ENCODE measurements around the gene MBP.

Gene MBP

DNA sequence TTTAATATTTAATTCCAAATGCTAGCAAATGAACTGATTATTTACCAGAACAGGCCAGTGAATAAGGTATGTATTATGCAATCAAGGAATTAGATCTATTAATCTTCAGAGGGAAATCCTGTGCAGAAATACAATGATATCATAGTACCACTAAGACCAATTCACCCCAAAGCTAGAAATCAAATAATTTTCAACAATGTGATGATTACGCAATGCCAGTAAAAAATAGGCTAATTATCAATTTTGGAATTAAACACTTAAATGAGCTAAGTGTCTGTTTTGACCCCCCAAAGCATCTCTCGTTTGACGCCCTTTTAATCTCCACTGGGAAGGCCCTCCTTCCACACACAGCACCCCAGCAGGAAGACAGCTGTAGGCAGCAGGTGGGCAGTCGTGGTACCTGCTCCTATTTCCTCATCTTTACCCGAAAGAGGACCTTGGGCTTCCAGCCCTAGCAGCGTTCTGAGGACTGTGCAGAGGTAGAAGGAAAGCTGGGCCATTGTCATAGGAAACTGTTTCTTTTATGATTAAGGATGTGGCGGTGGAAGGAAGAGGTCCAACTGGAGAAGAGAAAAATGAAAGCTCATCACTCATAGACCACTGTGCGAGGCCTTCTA lies 84.7 kb downstream of the MBP start:
- no peak for DNase-seq (ENCODE audit: low spot score)

DNA sequence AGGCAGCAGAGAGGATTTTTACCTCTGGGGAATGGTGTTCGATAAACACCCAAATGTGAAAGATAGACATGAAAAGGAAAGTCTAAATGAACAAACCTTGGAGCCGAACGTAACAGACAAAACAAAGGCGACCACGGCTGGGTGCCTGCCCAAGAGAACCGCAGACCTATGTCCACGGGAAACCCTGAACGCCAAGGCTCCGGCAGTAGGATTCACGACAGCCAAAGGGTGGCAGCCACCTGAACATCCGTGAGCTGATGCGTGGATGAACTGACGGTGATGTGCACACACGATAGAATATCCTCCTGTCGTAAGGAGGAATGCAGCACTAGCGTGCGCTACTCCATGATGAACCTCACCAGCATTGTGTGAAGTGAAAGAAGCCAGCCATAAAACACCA lies 85.6 kb downstream of the MBP start:
- DNase-seq (ENCODE audit: low spot score), result no peak

DNA sequence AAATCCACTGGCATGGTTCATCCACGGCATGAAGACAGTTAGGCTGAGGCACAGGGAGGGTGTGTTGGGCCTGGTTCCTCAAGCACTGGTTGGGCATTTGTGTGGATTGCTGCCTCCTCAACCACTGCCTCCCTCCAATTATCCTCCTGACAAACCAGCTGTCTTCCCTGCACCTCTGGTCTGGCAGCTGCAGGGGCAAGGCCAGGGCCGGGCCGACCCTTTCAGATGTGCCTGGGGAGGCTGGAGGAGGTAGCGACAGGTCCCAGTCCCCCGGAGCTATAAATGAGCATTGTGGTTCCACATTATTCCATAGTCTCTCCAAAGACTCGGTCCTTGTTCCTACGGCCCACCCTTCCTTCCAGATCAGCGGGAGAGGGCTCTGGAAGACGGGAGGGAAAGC lies 86.2 kb downstream of the MBP start:
- DNase-seq (ENCODE audit: low spot score), result no peak

DNA sequence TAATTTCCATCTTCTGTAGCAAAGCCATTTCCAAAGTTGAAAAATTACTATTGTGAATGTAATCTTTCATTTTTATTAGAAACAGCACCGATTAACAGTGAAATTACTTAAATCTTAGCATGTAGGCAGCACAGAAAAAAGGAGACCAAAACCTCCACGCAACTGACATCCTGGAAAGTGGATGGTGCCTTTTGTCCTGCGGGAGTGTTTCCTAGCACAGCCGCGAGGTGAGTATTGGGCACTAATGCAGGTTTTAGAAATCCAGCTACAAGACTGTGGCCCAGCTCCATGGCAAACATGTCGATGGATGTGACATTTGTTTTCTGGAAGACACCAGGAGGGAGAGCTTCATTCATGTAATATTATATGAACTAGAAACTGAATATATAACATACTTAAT lies 86.9 kb downstream of the MBP start:
- DNase-seq (ENCODE audit: low spot score), result no peak

DNA sequence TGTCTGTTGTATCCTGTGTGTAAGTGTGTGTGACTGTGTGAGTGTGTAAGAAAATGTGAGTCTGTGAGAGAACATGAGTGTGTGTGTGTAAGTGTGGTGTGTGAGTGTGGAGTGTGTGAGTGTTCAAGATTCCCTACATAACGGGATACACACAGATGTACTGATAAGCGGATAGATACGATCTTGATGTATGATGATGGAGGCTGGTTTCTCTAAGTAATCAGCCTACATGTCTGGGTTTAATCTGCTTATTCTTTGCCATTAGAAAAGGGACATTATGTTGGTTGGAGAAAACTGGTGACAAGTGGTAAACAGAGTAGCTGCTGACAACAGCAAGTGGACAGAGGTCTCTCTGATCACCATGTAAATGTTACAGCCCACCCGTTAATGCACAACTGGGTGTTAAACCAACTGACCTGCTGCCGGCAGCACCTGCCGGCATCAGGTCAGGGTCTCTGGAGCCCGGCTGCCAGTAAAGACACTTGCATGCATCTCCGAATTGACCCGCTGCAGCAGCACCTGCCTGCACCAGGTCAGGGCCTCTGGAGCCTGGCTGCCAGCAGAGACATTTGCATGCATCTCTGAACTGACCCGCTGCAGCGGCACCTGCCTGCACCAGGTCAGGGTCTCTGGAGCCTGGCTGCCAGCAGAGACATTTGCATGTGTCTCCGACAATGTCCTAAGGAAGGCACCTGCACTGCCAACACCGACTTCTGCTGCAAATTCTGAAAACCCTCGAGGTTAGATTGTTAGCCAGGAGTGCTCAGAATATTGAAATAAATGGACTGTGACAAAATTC lies 87.5 kb downstream of the MBP start:
- DNase-seq (ENCODE audit: low spot score), result no peak

DNA sequence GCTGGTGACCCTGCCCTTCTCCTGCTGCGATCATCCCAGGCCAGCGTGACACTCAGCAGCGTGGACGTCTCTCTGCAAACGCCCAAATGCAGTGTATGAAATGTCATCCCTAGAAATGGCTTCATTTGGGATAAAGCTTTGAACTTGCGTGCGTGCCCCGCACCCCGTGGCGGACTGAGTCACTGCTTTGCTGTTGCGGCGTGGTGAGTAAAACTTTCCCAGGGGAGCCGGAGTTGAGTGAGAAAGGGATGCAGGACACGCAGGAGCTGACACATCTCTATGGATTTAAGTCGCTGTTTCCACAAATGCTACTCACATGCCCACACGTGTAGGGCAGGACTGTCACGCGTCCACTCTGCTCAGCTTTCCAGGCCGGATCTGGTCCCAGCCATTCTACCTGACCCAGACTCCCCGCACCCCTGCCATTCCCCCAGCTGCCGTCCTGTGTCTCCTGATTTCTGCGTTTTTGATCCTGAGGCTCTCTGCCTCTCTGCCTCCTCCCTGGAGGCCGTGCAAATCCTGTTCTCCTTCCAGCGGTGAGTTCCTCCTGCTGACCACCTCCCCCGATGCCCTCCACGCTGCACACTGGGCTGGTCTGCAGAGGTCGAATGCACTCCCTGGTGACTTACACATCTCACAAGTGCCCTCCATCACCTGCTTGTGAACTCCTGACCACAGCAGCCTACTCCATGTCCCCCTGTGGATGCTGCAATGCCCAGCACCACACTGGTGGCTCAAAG lies 88.9 kb downstream of the MBP start:
- no peak for DNase-seq (ENCODE audit: low spot score)

DNA sequence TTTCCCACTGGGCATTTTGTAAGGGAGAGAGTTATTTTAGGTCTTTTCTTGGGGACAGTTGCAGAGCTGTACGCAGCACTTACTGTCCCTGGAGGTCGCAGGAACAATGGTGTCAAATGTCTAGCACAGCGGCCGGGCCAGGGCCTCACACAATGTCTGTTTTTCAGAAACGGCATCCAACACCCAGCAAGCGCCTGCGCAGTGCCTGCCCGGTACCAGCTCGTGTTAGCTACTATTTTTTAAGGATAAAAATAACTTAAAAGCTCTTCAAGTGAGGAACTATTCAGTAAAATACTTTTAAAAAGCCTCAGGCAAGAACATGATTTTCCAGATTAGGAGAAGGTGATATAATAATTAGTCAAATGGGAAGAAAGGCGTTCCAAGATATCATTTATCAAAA lies 90.0 kb downstream of the MBP start:
- DNase-seq (ENCODE audit: low spot score), result no peak

DNA sequence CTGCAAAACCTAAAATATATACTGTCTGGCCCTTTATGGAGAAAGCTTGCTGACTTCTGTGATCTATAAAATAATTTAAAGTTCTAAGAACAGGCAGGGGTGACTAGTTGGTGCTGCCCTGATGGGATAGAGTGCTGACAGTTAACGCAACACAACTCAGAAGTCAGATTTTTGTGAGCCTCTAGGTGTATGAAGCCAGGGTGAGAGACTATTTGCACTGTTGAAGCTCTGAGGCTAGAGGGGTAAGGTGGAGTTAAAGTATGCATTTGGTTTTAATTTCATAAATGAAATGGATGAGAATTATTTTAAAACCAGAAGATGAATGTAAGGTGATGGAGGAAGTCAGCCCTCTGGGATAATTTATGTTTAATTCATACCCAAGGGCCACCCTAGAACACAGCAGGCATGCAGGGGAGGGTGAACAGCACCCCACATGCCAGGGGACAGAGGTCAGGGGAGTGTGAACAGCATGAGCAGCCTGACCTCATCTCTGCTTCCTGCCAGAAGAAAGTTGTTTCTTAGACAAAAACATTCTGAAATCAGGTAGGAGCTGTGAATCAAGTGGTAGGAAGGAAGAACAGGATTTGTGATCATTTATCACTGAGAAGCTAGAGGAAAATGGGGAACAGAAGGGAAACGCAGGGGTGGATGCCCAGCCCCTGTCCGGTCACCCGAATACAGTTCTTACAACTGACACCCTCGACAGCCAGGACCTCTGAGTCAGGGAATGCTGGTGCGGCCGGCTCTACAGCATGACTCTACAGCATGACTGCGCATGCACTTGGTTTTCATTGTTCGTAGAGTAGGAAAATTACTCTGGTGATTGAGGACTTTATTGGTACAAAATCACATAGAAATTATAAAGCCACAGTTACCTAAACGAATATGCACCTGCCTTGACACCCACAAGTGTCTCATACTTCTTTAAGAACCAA lies 93.1 kb downstream of the MBP start:
- DNase-seq (ENCODE audit: low spot score), result no peak

DNA sequence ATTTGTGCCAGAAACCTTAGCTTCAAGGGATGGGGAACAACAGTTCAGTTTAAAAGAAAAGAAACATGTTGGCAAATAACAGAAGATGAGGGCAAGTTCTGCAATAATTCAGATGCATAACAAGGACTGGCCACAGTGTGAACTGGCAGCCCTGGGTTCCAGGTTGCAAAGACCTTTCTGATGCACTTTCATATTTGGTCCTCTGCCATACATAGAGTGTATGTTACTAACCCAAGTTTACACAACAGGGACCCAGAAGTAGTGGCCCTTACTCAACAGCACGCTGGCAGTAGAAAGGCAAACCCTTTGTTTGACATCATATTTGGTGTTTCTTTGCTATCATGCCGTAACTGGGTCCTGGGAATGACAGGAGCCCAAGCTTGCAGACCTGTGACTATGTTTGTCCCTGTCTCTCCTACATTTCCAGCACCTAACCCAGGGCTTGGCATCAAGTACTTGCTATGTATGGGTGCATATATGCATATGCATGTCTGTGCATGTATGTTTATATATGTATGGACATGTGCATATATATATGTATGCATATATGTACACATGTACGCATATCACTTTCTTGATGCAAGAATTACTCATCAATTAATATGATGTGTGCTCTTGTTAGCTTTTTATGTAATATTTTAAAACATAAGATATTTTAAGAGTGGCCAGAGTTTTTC lies 94.3 kb downstream of the MBP start:
- no peak for DNase-seq (ENCODE audit: low spot score)

DNA sequence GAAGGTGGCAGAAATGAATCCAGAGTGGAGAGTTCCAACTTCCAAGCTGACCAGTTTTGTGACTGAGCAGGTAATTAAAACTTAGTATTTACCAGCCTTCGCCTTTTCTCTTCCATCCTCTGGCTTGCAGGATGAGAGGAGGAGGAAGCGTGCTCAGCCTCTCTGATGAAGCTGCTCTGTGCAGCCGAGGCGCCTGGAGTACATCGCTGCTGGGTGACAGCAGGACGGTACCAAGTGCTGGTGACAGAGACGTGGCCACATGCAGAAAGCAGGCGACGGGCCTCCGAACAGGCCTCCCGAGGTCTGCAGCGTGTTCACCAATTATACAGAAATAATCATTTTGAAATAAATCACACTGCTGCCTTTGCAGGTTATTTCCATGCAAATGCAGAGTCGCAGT lies 95.0 kb downstream of the MBP start:
- no peak for DNase-seq (ENCODE audit: low spot score)

DNA sequence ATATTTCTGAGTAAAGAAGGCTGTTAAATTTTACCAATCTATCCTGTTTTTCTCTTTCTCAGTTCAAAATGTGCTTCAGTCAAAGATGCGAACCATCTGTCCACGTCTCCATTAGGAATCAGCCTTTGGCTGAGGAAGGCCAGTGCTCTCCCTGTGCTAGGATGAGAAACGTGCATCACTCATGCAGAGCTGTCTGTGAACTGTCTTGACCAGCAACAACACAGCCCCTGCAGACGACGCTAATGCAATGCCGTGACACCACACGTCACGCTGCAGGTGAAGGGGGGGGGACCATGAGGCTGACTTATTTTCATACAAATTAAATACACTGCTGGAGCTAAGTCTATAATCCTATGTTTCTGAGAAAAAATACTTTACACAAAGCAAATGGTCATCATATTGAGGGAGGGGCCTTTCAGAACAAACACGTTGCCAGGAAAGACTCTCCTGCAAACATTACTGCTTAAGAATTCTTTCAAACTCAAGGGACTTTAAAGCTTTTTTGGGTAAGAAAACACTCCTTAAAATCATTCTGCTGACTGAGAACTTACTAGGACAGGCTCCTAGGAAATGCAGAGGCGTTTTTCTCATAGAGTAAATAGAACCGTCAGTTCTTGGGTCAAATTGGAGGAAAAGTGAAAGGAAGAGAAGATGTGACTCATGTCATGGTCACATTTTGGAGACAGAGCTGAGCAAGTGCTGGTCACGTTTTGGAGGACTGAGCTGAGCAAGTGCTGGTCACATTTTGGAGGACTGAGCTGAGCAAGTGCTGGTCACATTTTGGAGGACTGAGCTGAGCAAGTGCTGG lies 97.0 kb downstream of the MBP start:
- DNase-seq (ENCODE audit: low spot score), result no peak

DNA sequence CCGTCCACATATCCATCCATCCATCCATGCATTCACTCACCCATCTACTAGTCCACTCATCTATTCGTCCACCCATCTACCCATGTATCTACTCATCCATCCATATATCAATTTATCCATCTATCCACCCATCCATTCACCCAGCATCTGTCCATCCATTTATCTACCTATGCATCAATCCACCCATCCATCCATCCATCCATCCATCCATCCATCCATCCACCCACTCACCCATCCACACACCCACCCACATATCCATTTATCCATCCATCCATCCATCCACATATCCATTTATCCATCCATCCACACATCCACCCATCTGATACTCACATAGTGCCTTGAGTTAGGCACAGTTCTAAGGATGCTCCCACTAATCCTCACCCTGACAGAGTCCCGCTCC lies 99.0 kb downstream of the MBP start:
- DNase-seq (ENCODE audit: low spot score), result no peak

DNA sequence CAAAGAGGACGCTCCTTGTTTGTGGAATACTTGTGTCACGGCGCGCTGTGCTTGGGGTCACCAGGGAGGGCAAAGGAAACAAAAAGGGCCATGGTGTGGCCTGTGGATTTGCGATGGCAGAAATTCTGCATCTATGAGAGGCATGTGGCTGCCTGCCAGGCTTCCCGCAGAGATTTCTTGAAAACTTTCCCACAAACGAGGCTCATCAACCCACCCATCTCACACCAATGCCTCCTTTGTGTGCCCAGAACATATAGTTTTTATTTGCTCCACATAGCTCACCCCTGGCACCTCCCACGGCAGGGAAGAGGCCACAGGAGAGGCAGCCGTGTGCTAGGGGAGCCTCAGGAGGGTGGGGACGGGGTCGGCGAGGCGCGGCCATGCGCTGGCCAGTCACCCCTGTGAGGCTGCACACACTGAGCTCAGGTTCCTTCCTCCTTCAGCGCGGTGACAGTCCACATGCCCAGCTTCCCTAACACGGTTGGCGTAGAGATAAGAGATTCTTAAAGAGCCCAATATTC lies 100.3 kb downstream of the MBP start:
- DNase-seq (ENCODE audit: low spot score), result no peak

DNA sequence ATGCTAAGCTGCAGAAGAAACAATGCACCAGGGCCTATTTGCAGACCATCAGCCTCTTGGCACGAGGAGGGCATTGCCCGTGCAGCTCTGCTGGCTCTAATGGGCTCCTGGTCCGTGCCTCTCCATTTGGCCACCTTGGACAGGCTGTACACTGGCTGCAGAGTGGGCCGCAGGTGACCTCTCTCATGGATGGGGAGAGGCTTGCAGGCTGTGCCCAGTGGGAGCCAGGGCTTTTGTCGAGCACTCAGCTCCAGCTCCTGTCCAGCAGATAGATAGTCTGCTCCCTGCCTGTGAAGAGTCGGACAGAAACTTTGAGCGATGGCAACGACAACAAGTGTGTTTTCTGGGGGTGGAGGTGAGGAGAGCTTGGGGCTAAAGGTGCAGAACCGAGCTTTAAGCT lies 100.9 kb downstream of the MBP start:
- DNase-seq (ENCODE audit: low spot score), result no peak

DNA sequence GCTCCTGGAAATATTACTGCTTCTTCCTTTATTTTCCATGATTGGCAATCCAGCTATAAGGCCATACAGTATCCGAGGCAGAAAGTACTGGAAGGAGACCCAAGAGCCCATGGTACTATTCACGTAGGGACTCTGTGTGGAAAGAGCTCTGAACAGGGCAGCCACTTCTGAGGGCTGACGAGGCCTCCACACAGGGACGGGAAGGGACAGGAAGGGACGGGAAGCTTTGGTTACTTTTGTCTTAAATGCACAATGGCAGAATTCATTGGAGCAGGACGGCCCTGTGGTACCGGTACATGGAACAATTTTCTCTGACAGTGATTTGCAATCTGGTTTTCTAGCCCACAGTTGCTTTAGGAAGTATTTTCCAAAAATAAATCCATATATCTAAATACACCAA lies 102.4 kb downstream of the MBP start:
- no peak for DNase-seq (ENCODE audit: low spot score)

DNA sequence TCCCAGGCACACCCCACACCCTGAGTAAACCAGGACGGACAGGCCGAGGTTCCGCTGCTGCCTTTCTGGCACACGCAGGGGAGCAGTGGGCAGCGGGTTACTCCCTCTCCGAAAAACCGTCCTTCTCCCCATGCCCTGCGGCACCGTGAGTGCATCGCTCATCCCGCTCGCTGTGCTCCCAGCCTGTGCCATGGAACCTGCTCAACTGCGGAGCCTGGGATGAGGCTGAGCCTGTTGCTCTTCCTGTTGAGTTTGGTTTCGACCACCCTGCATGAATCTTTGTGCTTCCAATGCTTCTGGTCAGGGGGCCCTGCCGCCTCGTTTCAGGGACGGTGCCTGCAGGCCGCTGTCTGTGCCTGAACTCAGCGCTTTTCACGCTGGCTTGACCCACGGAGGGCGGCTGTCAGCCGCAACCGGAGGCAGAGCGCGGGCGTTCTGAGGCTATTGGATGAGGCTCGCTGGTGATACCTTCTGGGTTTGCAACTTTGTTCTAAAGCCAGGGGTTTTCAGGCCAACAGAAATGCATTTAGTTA lies 106.7 kb downstream of the MBP start:
- DNase-seq (ENCODE audit: low spot score), result no peak

DNA sequence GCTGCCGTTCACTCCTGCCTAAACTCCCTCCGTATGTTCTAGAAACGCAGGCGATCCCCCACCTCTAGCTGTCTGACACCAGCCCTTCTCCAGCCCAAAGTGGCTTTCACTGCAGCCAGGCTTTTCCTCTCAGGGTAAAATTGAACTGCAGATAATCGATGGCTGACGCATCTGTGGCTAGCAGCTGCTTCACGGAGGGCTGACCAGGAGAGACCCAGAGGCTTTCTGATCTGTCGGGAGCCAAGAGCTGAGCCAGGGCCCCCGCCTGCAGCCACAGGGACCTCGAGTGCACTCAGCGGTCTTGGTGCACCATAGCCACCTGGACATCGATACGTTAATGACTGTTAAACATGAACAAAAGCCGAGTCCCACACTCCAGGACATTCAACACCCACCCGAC lies 107.5 kb downstream of the MBP start:
- DNase-seq (ENCODE audit: low spot score), result no peak

DNA sequence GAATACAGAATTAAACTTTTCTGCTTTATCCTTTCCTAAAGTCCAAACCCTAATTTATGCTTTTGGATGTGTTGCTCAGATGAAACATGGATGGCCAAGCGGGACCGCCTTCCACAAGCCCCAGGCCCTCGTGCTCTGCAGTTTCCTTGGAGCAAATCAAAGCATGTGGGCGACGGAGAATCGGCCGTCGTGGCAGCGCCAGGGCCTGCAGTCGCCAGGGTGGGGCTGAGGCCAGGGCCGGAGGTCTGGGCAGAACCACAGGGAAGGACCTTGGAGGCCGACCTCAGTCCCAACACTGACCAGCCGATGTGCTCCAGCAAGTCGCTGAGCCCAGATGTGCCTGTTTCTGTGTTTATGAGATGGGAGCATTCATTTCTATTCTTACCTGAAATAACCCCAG lies 108.1 kb downstream of the MBP start:
- no peak for DNase-seq (ENCODE audit: low spot score)

DNA sequence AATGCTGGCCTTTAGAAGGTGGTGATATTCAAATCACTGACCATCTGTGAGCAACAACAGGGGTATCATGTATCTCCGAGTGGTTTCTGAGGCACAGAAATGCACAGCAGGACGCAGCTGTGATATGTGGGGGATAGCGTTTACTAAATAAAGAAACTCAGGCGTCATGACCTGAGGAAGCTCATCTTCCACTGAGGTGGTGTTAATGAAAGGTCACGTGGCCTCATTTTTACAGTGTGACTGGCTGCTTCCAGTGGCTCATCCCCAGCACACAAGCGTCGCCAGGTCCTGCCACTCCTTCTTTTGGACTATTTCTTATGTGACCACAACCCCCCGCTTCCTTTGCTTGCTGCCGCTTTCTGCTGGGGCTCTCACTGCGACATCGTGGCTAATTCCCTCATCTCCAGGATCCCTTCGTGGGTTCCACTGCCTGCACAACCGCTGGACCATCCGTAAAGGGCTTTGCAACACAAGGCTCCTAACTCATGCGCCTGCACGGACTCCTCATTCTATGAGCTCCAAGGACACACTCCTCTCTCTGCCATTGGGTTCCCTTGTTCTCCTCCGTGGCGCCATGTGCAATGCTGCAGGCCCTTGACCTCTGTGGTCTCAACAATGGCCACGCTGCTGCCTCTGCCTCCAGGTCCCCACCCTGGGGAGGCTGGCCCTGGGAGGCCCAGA lies 109.3 kb downstream of the MBP start:
- DNase-seq (ENCODE audit: low spot score), result no peak

DNA sequence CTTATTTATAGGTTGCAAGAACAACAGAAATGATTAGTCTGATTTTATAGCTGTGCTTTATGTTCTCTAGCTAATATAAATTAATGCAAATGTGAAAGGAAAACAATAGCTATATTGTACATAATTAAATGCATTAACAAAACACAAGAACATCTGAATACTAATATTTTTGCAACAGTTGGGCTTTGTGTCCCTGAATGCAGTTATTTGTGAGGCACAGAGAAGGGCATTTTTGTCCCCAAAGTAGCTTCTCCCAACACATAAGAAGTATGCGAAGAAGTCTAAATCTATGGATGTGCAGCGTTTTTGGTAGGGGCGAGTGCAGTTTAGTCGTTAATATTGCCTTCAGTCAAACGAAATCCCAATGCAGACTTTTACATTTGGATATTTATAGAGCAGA lies 110.0 kb downstream of the MBP start:
- no peak for DNase-seq (ENCODE audit: low spot score)

Data from GM03348 (cell line).